ENCODE measurements around the gene FA2H.
A peak's percentile ranks its signal among the peaks of the same experiment; 100 is the strongest.
"Not testable (repeated sequence)": the region's sequence is repeated elsewhere in the genome, so short reads cannot be mapped to it uniquely, and the experiment has no call there.

The FA2H gene

GRCh38 chr16:74771656-74772315 is 2.8 kb downstream of the FA2H start:
- ChIA-PET CTCF (no interaction called here), POLR2A (no interaction called here)
- no peak for TF ChIP-seq CTCF (IDR thresholded peaks at IDR 0.05; ENCODE audit: control extremely low read depth, extremely low read depth, low read depth, missing control alignments)
- peak; percentile 83 for DNase-seq (ENCODE audit: extremely low spot score)

DNA sequence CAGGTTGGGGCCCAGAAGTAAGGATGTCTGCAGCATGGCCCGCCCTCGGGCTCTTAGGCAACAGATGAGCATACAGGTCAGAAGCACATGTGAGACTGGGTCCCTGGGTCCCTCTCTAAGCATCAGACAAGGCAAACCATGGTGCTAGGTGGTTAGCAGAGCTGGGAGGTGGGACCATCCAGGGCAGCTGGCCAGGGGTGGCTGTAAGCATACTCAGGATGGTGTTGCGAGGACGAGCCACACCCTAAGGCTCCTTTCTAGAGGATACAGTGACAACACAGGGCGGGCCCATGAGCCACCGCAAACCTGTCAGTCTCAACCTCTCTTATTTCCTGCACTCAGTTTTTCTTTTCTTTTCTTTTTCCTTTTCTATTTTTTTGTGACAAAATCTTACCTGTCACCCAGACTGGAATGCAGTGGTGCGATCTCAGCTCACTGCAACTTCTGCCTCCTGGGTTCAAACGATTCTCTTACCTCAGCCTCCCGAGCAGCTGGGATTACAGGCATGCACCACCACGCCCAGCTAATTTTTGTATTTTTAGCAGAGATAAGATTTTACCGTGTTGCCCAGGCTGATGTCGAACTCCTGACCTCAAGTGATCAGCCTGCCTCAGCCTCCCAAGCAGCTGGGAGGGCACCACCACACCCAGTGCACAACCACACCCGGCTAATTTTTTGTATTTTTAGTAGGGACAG is 3.6 kb downstream of the FA2H start:
- POLR2A ChIA-PET = no interaction called here
- DNase-seq (ENCODE audit: extremely low spot score) = no peak
- TF ChIP-seq CTCF (IDR thresholded peaks at IDR 0.05; ENCODE audit: control extremely low read depth, extremely low read depth, low read depth, missing control alignments) = no peak
- CTCF ChIA-PET = interaction anchor here (1.4 kb wide), 1 partner anchor 92 kb away, joined by 5 read pairs; no protein-coding TSS in a partner anchor

DNA sequence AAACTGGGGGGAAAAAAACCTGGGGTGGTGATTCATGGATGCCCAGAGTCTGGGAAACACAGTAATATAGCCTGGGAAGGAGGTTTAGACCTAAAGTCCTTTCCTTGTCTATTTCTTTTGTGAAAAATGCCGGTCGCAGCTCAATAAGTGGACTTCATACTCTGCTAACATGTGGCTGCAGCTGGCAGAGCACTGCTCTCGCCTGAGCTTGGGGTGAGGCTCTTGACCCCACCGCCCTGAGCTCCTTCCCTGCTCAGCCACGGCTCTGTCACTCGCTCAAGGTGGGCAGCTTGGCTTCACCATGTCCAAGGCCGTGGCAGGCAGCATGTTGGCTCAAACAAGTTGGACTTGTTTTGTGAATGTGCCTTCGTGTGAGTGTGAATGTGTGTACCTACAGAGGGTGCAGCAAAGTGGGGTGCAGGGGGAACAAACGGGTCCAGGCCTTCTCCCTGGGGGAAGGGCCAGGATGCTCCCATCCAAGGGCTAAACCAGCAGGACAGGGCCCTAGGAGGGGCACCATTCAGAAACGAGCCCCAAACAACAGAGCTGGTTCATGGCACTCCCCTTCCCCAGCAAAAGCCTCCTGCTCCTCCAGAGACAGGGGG is 4.9 kb downstream of the FA2H start:
- CTCF ChIA-PET = interaction anchor here (1.0 to 1.4 kb wide), 2 partner anchors 93 kb away, joined by 3 to 5 read pairs; no protein-coding TSS in a partner anchor
- POLR2A ChIA-PET = no interaction called here
- TF ChIP-seq CTCF (IDR thresholded peaks at IDR 0.05; ENCODE audit: control extremely low read depth, extremely low read depth, low read depth, missing control alignments) = no peak
- DNase-seq (ENCODE audit: extremely low spot score) = no peak

DNA sequence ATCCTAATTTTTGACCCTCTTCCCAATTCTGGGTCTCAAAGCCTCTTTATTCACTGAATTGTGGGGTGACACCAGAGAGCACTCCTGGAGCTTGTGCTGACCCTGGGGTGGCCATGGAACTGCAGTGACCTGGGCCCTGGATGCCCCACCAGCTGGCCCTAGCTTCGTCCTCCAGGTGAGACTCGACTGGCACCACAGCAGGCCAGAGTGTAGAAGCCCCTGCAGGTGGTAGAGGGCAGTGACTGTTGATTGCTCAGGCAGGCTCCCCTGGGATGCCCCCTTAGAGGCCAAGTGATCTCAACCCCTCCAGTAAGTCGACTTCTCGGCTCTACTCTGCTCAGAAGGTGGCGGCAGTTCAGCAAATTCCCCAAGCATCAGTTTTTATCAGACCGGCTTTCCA is 6.4 kb downstream of the FA2H start:
- POLR2A ChIA-PET = no interaction called here
- no peak for TF ChIP-seq CTCF (IDR thresholded peaks at IDR 0.05; ENCODE audit: control extremely low read depth, extremely low read depth, low read depth, missing control alignments)
- CTCF ChIA-PET = no interaction called here
- DNase-seq (ENCODE audit: extremely low spot score) = no peak

DNA sequence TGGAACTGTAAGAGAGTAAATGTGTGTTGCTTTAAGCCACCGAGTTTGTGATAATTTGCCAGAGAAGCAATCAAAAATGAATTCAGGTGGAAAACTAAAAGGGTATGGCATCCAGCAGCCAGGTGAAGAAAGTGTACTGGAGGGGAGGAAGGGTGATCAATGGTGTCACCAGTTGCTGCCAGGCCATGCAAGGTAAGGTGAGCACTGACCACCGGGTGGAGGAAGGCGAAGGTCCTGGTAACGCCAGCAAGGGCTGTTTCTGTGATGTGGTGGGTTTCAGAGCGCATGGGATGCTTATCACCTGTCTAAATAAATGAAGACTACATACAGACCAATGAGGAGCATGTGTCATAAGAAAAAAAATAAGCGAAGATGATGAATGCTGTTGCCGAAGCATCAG is 6.9 kb downstream of the FA2H start:
- TF ChIP-seq CTCF (IDR thresholded peaks at IDR 0.05; ENCODE audit: control extremely low read depth, extremely low read depth, low read depth, missing control alignments) = no peak
- no peak for DNase-seq (ENCODE audit: extremely low spot score)
- POLR2A ChIA-PET = no interaction called here
- CTCF ChIA-PET = interaction anchor here (1.0 kb wide), 1 partner anchor 7 kb away, joined by 3 read pairs; the partner anchor contains the start of gene FA2H

DNA sequence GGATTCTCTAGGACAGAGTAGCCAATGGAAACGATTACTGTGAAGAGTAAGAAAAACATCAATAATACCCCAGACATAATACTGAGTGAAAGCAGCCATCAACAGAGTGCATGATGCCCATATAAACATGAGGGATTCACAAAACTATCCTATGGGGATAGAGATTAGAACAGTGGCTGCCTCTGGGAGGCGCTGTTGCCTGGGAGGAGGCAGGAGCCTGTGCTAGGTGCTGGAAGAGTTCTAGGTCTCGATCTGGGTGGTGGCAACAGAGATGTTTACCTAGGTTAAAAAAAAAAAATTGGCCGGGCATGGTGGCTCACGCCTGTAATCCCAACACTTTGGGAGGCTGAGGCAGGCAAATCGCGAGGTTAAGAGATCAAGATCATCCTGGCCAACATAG is 7.9 kb downstream of the FA2H start:
- TF ChIP-seq CTCF (IDR thresholded peaks at IDR 0.05; ENCODE audit: control extremely low read depth, extremely low read depth, low read depth, missing control alignments) = no peak
- ChIA-PET CTCF (interaction anchor here (1.0 kb wide), 2 partner anchors 8 to 21 kb away, joined by 3 read pairs; partner anchors contain the start of gene FA2H), POLR2A (no interaction called here)
- no peak for DNase-seq (ENCODE audit: extremely low spot score)

GRCh38 chr16:74764184-74764583 is 10.4 kb downstream of the FA2H start:
- DNase-seq (ENCODE audit: extremely low spot score); POLR2A ChIA-PET: not testable (repeated sequence)
- CTCF ChIA-PET = interaction anchor here (1.0 kb wide), 1 partner anchor 347 kb away, joined by 3 read pairs; no protein-coding TSS in a partner anchor
